NT2/D1 (cell line): ENCODE data around the gene PCDHGB3.

ENCODE experiments used
- SUZ12 ChIP-seq: IDR thresholded peaks from 2 replicates; pipeline ENCODE4 v1.6.1; 2011; ENCODE audit not compliant: insufficient read length, insufficient read depth; ENCODE audit errors: extremely low read depth
- YY1 ChIP-seq: IDR thresholded peaks from 2 replicates; pipeline ENCODE4 v1.6.1; 2011; ENCODE audit not compliant: insufficient read length, insufficient read depth

DNA sequence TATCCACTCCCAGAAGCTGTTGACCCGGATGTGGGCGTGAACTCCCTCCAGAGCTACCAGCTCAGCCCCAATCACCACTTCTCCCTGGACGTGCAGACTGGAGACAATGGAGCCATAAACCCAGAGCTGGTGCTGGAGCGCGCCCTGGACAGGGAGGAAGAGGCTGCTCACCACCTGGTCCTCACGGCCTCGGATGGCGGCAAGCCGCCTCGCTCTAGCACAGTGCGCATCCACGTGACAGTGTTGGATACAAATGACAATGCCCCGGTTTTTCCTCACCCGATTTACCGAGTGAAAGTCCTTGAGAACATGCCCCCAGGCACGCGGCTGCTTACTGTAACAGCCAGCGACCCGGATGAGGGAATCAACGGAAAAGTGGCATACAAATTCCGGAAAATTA lies 23.2 kb downstream of the PCDHGB3 start:
- TF ChIP-seq YY1 (no peak), SUZ12 (no peak)
